HG02970 (cell line): ENCODE measurements around the gene PDSS1.
"Not testable (repeated sequence)": the region's sequence is repeated elsewhere in the genome, so short reads cannot be mapped to it uniquely, and the experiment has no call there.

ENCODE experiments used
- ATAC-seq: cut with Tn5 transposase; IDR thresholded peaks from one replicate; pipeline ENCODE4 v1.9.1; 2021; ENCODE audit warnings: mild to moderate bottlenecking, moderate library complexity, moderate number of reproducible peaks; ENCODE audit not compliant: unreplicated experiment, low FRiP score

Gene PDSS1

GRCh38 chr10:26789779-26790178 is 92.3 kb downstream of the PDSS1 start:
- ATAC-seq: not testable (repeated sequence)

- no peak for ATAC-seq
Measured at GRCh38 chr10:26790221-26790995, 92.9 kb downstream of the PDSS1 start.

- no peak for ATAC-seq
Measured at GRCh38 chr10:26792758-26793495, 95.4 kb downstream of the PDSS1 start.
